Mucosa of descending colon (tissue), 3 donors: ENCODE measurements around the gene ARHGAP42. TPM values are rescaled to one million over a fixed set of nuclear protein-coding genes. Genes with fewer than 3 reads are reported as not detected.

Experiments used
- ATAC-seq: fragments of 200-7000 bp; cut with Tn5 transposase; one replicate; pipeline ENCODE4 v1.9.1; 2020; ENCODE audit warnings: mild to moderate bottlenecking, moderate library complexity
- DNase-seq, 3 donors: peaks; one replicate each; pipeline ENCODE4 v3.0.0-alpha.2; 2020
- H3K36me3 ChIP-seq: fragments of 200-600 bp; one replicate; pipeline ENCODE4 v1.8.0; 2021; ENCODE audit warnings: low read depth, mild to moderate bottlenecking
- H3K4me1 ChIP-seq: fragments of 200-600 bp; one replicate; pipeline ENCODE4 v1.8.0; 2021; ENCODE audit warnings: low read depth, mild to moderate bottlenecking
- H3K4me3 ChIP-seq: fragments of 200-600 bp; one replicate; pipeline ENCODE4 v1.8.0; 2021; ENCODE audit warnings: mild to moderate bottlenecking
- H3K9me3 ChIP-seq: fragments of 200-600 bp; one replicate; pipeline ENCODE4 v1.8.0; 2021; ENCODE audit warnings: mild to moderate bottlenecking
- intact Hi-C, 2 donors: fragments of 100-400 bp; cut with DNase I in 1 of 2; cut with micrococcal nuclease in 1 of 2; formaldehyde crosslinking; loops; one replicate each; pipeline versions ENCODE4 v1.11.0 to v1.11.1; 2022; cut with DNase I, micrococcal nuclease
- total RNA-seq, 3 donors: library from RNA; stranded (reverse); fragmentation: NEBNext Ultra II Directional in 2 of 3; extraction: Animal tissue kit (Norgen Biotek cat#: 25700) in 2 of 3; gene quantifications; one replicate each; pipeline versions ENCODE4 v1.2.1 to v1.2.4, GENCODE V29; 2021 to 2023
- TF ChIP-seq, protein P1 (sequence below): fragments of 200-600 bp; IDR thresholded peaks from one replicate; pipeline ENCODE4 v1.8.0; 2022; ENCODE audit warnings: antibody characterized with exemption, mild to moderate bottlenecking
- donor health status: DM: no; HTN: no; CAD: no; lungs with moderate emphysema.
- donor health status: DM: no; HTN: no; CAD: no.
- donor health status: DM: no; HTN: yes; CAD: no.

Gene ARHGAP42
- total RNA-seq, 3 donors from 2014 or later = 17.6 to 38.9 (median 18.8) TPM

DNA sequence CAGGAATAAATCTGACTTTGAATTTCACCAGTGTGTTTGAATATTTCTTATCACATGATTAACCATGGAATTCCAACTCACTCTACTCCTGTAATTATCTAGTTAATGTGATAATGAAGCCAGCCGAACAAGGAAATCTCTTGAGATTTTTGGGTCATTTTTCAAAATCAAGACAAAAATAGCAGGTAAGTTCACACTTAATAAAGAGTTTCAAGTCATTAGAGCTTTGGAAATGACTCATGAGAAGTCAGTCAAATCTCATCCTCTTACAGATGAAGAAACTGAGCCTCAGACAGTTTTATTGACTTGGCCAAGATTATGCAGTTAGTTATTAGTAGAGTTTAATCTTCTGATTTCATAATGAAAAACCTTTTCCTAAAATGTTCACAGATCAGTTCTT lies 148.8 kb downstream of the ARHGAP42 start:
- TF ChIP-seq, protein P1, sequence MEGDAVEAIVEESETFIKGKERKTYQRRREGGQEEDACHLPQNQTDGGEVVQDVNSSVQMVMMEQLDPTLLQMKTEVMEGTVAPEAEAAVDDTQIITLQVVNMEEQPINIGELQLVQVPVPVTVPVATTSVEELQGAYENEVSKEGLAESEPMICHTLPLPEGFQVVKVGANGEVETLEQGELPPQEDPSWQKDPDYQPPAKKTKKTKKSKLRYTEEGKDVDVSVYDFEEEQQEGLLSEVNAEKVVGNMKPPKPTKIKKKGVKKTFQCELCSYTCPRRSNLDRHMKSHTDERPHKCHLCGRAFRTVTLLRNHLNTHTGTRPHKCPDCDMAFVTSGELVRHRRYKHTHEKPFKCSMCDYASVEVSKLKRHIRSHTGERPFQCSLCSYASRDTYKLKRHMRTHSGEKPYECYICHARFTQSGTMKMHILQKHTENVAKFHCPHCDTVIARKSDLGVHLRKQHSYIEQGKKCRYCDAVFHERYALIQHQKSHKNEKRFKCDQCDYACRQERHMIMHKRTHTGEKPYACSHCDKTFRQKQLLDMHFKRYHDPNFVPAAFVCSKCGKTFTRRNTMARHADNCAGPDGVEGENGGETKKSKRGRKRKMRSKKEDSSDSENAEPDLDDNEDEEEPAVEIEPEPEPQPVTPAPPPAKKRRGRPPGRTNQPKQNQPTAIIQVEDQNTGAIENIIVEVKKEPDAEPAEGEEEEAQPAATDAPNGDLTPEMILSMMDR = no peak
- ATAC-seq = no peak
- H3K4me1 ChIP-seq = no peaks in the 10 kb centered on the region
- intact Hi-C loops = no loop called here
- no peak overlapping the region for H3K4me3 ChIP-seq
- no peaks in the 10 kb centered on the region for H3K9me3 ChIP-seq
- no peaks in the 10 kb centered on the region for H3K36me3 ChIP-seq
- DNase-seq = no peak

DNA sequence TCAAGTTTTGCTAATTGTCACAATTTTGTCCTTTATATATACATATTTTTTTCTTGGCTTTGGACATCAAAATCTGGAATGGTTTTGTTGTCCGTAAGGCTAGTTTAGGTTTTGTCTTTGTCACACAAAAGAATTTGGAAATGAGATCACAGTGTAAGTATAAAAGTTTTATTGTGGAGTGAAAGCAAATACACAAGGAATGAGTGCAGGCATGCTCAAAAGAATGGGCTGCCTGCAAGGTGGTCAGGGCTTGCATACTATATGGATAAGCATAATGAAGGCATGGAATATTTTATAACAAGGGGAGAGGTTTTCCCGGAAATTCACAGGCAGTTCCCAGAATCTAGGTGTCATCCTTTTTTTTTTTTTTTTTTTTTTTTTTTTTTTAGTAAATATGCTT lies 150.2 kb downstream of the ARHGAP42 start:
- ATAC-seq (no peak), DNase-seq (no peak)
- TF ChIP-seq, protein P1 = no peak
- Histone ChIP-seq H3K4me3 (no peak overlapping the region), H3K9me3 (no peaks in the 10 kb centered on the region), H3K4me1 (no peaks in the 10 kb centered on the region), H3K36me3 (no peaks in the 10 kb centered on the region)
- intact Hi-C loops = no loop called here

DNA sequence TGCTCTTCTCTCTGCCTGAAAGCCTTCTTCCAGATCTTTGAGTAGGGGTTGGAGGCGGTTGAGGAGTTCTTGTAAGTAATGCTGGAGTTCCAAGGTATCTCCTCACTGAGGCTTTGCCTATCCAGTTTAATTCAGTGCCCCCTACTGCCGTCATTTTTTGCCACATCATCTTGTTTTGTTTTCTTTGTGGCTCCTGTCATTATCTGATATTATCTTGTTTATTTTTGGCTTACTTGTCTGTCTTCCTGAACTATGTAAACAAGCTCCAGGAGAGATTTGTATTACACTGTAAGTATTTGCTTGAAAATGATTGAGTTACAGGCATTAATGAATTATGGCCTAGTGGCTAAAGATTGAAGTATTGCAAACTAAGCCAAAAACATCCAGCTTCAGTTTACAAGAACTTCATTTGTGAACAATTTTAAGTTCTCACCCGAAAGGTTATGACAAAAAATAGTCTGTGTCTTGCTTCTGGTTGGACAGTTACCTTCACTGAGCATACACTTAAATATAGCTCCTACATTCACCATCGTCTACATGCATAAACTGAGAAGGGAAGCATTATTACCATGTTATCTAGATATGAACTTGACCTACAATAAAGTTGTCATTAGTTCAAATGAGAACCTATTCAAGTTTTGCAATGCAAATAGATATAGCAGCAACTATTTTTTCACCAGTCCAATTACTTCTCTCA lies 154.8 kb downstream of the ARHGAP42 start:
- no peak for DNase-seq
- no peak overlapping the region for H3K4me3 ChIP-seq
- TF ChIP-seq, protein P1 = no peak
- no peaks in the 10 kb centered on the region for H3K9me3 ChIP-seq
- intact Hi-C loops = no loop called here
- H3K4me1 ChIP-seq = no peaks in the 10 kb centered on the region
- H3K36me3 ChIP-seq = no peaks in the 10 kb centered on the region
- no peak for ATAC-seq

DNA sequence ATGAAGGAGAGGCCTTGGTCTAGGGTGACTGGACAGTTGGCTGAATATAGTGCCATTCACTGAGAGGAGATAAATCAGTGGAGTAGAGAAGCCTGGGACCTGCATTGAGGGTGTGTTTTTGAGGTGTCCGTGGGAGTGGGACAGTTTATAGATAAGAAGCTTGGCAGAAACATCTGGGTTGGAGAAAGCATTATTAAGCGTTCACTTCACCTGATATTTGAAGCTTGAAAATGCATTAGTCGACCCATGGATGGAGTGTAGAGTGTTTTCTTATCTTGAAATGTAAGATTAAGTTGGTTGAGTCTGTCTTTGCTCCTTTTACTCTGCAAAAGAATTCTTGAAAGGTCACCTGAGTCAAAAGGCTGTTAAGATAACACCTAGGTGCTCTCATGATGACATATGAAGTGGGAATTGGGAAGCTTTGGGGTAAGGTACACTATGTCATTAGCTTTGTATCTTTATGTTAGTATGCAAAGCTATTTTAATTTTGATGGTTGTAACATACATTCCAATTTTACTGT lies 160.7 kb downstream of the ARHGAP42 start:
- intact Hi-C loops = no loop called here

DNA sequence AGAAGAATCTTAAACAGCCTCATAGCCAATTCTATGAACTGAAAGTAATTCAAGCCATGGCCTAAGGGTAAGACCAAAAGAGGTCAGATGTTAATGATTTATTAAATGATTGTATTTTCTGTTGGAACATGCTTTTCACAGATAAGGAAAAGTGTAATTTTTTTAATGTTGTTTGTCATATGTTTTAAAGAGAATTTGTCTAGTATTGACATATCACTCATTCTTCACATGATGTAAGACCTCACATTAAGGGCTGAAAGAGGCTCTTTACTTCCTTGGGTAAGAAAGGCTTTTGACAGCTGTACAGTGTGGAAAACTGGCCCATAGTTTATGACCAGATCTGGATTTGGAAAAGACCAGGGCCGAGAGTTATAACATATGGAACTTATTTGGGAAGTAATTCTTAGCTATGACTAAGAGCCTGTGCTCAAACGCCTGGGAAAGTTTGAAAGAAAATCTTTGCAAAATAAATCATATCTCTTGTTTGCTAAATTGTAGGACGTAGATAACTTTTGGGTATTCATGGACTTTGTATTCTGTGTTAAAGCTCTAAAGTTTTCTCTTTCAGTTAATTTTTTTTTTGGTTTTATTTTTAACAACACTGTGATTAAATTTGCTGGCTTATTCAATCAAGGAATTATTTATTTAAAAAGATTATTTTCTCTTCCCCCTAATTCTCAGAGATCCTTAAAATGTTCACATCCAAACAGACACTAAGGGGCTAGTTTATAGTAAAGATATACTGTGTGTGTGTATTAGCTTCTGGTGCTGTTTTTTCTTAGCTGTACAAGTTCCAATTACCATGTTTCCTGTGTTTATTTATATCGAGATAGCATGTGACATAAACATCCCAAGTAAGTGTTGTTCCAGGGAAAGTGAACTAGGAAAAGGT lies 162.2 kb downstream of the ARHGAP42 start:
- Histone ChIP-seq H3K9me3 (no peaks in the 10 kb centered on the region), H3K4me3 (no peak overlapping the region), H3K4me1 (no peaks in the 10 kb centered on the region), H3K36me3 (no peaks in the 10 kb centered on the region)
- intact Hi-C loops = no loop called here
- DNase-seq (no peak), ATAC-seq (peak; percentile 36)
- TF ChIP-seq, protein P1 = no peak

More for the DNA sequence above, 160.7 kb downstream of the ARHGAP42 start:
- Histone ChIP-seq H3K4me1 (no peaks in the 10 kb centered on the region), H3K4me3 (no peak overlapping the region), H3K9me3 (no peaks in the 10 kb centered on the region), H3K36me3 (no peaks in the 10 kb centered on the region)
- DNase-seq (no peak), ATAC-seq (no peak)
- TF ChIP-seq, protein P1 = no peak
